ENCODE data around the gene CNOT11. TPM values are rescaled to one million over a fixed set of nuclear protein-coding genes. Genes with fewer than 3 reads are reported as not detected.

The CNOT11 gene
- total RNA-seq, 2 experiments from 2014 or later = 56.7 to 59.7 TPM

DNA sequence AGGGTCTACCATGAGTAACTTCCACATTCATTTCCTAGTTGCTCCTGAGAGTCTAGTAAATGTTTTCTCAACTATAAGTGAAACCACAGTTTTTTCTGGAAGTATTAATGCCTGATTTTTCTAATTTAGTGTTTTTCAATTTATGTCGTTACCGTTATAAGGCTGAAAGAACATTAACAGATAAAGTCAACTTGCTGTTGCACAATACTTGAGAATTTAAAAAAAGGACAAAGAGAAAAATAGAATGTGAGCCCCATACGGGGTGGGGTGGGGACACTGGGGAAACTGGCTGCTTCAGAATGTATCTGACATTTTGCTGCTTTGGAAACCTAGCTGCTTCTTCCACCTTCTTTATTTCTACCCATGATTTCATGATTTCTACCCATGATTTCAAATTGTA is 26.2 kb downstream of the CNOT11 start:
- TF ChIP-seq, protein P1, sequence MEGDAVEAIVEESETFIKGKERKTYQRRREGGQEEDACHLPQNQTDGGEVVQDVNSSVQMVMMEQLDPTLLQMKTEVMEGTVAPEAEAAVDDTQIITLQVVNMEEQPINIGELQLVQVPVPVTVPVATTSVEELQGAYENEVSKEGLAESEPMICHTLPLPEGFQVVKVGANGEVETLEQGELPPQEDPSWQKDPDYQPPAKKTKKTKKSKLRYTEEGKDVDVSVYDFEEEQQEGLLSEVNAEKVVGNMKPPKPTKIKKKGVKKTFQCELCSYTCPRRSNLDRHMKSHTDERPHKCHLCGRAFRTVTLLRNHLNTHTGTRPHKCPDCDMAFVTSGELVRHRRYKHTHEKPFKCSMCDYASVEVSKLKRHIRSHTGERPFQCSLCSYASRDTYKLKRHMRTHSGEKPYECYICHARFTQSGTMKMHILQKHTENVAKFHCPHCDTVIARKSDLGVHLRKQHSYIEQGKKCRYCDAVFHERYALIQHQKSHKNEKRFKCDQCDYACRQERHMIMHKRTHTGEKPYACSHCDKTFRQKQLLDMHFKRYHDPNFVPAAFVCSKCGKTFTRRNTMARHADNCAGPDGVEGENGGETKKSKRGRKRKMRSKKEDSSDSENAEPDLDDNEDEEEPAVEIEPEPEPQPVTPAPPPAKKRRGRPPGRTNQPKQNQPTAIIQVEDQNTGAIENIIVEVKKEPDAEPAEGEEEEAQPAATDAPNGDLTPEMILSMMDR (IDR thresholded peaks at IDR 0.05) = no peak
- Mint-ChIP-seq H3K9me3 (no peaks in the 10 kb centered on the region), H3K27ac (peak overlapping the region; percentile 4), H3K4me3 (no peak overlapping the region), H3K36me3 (ENCODE audit: low read depth) (peaks cover 52% of the 10 kb centered on the region), H3K4me1 (ENCODE audit: low read depth) (peaks cover 18% of the 10 kb centered on the region), H3K27me3 (no peaks in the 10 kb centered on the region)
- CTCF ChIA-PET = interaction anchor here (1.5 kb wide), 1 partner anchor 24 kb away, joined by 3 read pairs; no protein-coding TSS in a partner anchor
- DNase-seq (no peak), ATAC-seq (no peak)
- POLR2A ChIA-PET = no interaction called here
- intact Hi-C loops (cut with micrococcal nuclease) = no loop called here

DNA sequence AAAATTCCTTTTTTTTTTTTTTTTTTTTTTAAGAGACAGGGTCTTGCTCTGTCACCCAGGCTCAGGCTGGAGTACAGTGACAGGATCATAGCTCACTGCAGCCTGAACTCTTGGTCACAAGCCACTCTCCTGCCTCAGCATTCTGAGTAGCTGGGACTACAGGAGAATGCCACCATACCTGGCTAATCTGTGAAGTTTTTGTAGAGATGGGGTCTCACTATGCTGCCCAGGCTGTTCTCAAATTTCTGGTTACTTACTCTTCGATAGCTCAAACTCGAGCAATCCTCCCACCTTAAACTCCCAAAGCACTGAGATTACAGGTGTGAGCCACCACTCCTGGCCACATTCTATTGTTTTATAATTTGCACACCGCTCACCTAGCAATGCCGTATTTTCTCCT is 28.8 kb downstream of the CNOT11 start:
- no peak overlapping the region for H3K27ac Mint-ChIP-seq
- peaks cover 12% of the 10 kb centered on the region for H3K4me1 Mint-ChIP-seq (ENCODE audit: low read depth)
- ChIA-PET POLR2A (interaction anchor here (1.3 to 1.6 kb wide), 3 partner anchors 25 to 28 kb away, joined by 4 read pairs; partner anchors contain the start of gene RNF149), CTCF (interaction anchor here (1.0 to 1.4 kb wide), 3 partner anchors 24 to 76 kb away, joined by 4 to 6 read pairs (median 4); no protein-coding TSS in a partner anchor)
- TF ChIP-seq, protein P1 (IDR thresholded peaks at IDR 0.05) = no peak
- H3K27me3 Mint-ChIP-seq = no peaks in the 10 kb centered on the region
- no peak overlapping the region for H3K4me3 Mint-ChIP-seq
- intact Hi-C loops (cut with micrococcal nuclease) = no loop called here
- no peaks in the 10 kb centered on the region for H3K9me3 Mint-ChIP-seq
- DNase-seq = no peak
- H3K36me3 Mint-ChIP-seq (ENCODE audit: low read depth) = peaks cover 58% of the 10 kb centered on the region
- ATAC-seq = no peak

DNA sequence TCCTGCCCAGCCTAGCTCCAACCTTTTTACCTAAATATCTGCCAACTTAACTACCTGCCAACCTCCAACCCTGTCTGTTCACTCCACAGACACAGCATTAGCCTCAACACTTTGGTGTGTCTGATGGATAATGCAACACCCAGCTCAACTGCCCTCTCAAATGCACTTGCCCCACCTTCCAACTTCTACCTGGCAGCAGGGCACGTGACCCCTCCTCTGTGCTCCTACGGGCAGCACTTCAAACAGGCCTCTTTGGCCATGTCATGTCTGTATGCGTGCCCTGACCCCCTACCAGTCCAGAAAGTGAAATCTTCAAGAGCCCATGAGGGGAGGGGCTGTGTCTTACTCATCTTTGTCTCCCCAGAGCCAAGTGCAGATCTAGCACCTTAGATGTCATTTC is 30.3 kb downstream of the CNOT11 start:
- Mint-ChIP-seq H3K36me3 (ENCODE audit: low read depth) (peaks cover 61% of the 10 kb centered on the region), H3K4me1 (ENCODE audit: low read depth) (peaks cover 12% of the 10 kb centered on the region), H3K4me3 (no peak overlapping the region), H3K9me3 (no peaks in the 10 kb centered on the region), H3K27ac (peak overlapping the region; percentile 0), H3K27me3 (no peaks in the 10 kb centered on the region)
- TF ChIP-seq, protein P1 (IDR thresholded peaks at IDR 0.05) = no peak
- no peak for ATAC-seq
- POLR2A ChIA-PET = no interaction called here
- intact Hi-C loops (cut with micrococcal nuclease) = no loop called here
- DNase-seq = no peak
- CTCF ChIA-PET = interaction anchor here (1.2 to 2.5 kb wide), 3 partner anchors 17 to 59 kb away, joined by 3 to 7 read pairs (median 6); no protein-coding TSS in a partner anchor

DNA sequence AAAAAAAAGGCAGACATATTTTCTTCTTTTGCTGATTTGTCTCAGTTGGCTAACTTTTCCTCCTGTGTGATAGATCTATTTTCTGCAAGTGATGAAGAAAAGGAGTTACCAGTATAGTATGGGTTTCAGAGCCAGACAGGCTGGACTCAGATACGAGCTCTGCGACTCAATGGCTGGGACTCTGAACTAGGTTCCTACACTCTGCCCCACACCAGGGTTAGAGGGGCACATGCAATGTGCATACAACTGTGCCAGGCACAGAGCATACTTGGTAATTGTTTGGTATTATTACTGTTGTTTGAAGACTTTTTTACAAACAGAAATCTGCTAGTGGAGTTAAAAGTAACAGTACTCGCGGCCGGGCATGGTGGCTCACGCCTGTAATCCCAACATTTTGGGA is 34.0 kb downstream of the CNOT11 start:
- ChIA-PET CTCF (interaction anchor here (1.1 to 1.7 kb wide), 2 partner anchors 10 to 55 kb away, joined by 4 to 7 read pairs; no protein-coding TSS in a partner anchor), POLR2A (interaction anchor here (0.7 kb wide), 1 partner anchor 658 kb away, joined by 3 read pairs; no protein-coding TSS in a partner anchor)
- Mint-ChIP-seq H3K4me3 (no peak overlapping the region), H3K27me3 (no peaks in the 10 kb centered on the region), H3K27ac (no peak overlapping the region), H3K4me1 (ENCODE audit: low read depth) (peaks cover 5% of the 10 kb centered on the region), H3K9me3 (no peaks in the 10 kb centered on the region), H3K36me3 (ENCODE audit: low read depth) (peaks cover 45% of the 10 kb centered on the region)
- TF ChIP-seq, protein P1 (IDR thresholded peaks at IDR 0.05) = no peak
- ATAC-seq (no peak), DNase-seq (no peak)
- intact Hi-C loops (cut with micrococcal nuclease) = no loop called here

DNA sequence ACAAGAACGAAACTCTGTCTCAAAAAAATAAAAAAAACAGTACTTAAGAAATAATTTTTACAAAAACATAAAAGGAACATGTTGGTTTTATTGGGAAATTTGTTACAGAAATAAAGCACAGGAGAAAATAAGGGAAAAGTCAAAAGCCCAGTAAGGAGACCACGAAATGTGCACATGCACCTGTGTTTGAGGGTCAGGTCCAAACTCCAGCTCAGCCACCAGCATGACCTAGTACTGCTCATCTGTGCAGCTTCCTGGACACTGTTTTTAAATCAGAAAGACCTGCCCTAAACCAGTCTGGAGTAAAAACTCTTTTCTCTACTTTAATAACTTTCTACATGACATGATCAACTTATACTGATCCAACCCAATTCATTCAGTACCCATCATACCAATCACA is 34.6 kb downstream of the CNOT11 start:
- CTCF ChIA-PET = interaction anchor here (1.1 to 1.7 kb wide), 2 partner anchors 9 to 55 kb away, joined by 4 to 7 read pairs; no protein-coding TSS in a partner anchor
- intact Hi-C loops (cut with micrococcal nuclease) = no loop called here
- Mint-ChIP-seq H3K4me3 (no peak overlapping the region), H3K4me1 (ENCODE audit: low read depth) (peaks cover 4% of the 10 kb centered on the region), H3K27me3 (no peaks in the 10 kb centered on the region), H3K9me3 (no peaks in the 10 kb centered on the region), H3K36me3 (ENCODE audit: low read depth) (peaks cover 43% of the 10 kb centered on the region), H3K27ac (peak overlapping the region; percentile 11)
- DNase-seq (no peak), ATAC-seq (no peak)
- TF ChIP-seq, protein P1 (IDR thresholded peaks at IDR 0.05) = no peak
- POLR2A ChIA-PET = interaction anchor here (0.7 kb wide), 1 partner anchor 9 kb away, joined by 3 read pairs; no protein-coding TSS in a partner anchor
